HG02884 (cell line): ENCODE data around the gene GKN1.

Source experiments
- ATAC-seq: cut with Tn5 transposase; IDR thresholded peaks from one replicate; pipeline ENCODE4 v1.9.1; 2021; ENCODE audit warnings: mild to moderate bottlenecking, moderate library complexity; ENCODE audit not compliant: unreplicated experiment

The GKN1 gene

DNA sequence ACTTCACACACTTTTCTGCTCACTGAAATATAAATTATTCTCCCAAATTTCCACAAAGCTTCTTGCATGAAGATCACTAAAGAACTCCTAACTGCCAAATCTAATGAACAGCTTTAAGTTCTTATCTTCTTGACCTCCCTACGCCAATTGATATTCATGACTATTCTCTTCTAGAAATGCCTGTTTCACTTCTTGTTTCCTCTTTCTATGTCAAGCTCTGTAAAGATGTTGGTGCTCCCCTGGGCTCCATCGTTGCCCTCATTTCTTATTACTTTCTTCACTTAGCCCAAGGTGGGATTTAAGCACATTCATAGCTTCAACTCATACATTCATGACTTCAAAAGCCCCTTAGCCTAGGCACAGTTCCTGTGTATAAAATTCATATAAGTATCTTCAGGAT lies 29.3 kb downstream of the GKN1 start:
- ATAC-seq, result no peak

DNA sequence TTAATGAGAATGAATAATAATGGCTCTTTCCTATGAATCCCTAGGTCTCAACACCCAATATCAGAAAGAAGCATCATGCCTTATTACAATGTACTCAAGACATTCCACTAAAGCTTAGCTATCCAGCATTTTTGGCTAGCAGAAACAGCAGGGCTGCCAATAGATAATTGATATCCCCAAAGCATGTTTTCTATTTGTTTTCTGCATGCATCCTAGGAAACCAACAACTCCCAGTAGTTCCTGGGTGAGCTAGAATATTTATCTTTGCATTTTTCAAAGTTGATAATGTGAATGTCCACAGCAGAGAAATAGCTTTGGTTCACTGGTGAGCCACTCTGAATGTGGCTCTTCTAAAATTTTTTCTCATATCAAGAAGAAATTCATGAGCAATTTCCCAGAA lies 32.7 kb downstream of the GKN1 start:
- ATAC-seq, result no peak

DNA sequence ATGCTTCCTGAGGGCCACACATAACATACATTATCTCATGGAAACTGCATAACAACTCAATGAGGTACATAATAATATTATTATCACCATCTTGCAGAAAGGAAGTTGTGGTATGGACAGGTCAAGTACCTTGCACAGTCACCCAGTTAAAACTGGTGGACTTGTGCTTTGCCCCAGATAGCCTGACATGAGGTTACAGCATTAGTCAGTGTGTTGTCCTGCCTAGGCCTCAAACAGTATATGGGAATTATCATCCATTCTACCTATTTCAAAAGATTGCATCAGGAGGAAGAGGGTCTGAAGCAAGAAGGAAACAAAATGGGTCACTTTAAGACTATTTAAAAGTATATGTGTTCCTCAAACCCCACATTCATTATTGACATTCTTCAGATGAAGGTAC lies 33.2 kb downstream of the GKN1 start:
- no peak for ATAC-seq

DNA sequence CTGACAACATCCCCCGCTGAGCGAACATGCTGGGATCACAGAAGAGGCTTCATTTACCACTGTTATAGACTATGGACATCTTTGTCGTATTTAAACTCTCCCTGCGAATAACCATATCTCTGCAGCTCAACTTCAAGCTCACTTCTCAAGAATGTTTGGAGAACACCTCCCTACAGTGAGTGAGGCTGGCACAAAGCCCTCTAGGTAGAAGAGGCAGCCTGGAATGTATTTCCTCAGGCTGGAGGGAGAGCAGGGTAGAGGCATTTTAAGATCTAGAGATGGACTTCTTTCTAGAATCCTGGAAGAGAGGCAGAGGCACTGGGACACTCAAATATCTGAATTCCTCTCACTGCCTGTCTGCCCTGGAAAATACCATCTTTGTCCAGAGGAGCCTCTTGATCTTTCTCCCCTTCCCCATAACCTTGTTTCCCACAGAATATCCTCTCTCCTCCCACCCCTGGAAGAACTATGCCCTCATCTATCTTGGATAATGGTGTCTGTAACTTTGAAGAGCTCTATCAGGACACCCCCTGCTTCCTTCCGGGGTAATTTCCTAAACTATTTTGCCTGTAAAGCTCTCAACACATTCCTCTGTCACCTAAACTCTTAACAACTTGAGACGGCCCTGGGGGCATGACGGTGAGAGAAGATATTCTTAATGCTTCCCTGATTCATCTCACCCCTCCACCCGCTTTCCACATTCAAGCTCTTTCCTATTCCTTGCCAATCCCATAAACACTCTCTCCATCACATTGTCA lies 36.2 kb downstream of the GKN1 start:
- no peak for ATAC-seq

DNA sequence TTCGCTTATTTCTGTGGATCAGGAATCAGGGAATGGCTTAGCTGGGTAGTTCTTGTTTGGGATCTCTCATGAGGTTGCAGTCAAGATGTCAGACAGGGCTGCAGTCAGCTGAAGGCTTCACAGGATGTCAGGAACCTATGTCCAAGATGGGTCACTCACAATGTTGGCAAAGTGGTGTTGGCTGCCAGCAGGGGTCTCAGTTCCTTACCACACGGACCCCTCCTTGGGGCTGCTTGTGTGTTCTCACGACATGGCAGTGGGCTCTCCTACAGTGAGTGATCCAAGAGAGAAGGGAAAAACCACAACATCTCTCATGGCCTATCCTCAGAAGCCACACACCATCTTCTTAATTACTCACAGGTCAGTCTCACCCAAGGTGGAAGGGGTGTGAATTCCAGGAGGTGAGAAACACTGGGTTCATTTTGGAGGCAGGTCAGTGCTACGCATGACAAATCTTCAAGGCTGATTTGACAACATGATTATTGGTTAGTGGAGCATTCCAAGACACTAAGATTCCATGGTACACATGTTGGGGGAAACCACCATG lies 37.2 kb downstream of the GKN1 start:
- ATAC-seq, result no peak

DNA sequence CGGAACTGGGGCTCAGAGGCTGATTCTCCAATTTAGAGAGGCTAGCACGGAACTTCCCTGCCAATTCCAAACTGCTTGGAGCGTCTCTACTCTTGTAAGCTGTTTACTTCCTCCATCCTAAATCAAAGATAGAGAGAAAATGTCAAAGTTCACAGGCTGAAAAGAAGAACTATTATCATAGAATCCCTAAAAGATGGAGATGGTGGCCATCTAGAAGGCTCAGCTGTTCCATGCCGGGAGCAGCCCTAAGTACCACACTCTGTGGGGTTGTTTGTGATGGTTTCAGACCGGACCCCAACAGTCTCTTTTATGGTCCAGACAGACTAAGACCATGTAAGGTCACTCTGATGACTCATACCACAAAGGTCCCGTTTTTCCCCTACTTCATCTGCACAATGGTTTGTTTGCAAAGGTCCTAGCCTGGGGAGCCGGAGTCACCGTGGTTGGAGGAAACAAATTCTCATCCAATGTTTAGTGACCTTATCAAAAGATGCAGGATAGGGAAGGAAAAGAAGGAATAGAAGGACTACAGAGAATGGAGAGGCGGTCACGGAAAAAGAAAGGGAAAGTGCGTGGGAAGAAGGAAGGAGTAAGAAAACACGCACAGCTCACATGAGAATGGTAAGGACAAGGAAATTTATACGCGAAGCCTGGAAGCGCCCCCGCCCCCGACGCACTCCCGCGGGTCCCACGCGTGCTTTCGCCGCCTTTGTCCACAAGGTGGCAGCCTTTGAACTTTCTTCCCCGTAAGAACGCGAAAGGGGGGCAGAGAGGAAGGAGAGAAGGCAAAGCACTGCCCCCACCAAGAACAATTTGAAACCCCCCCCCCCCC lies 38.1 kb downstream of the GKN1 start:
- no peak for ATAC-seq

DNA sequence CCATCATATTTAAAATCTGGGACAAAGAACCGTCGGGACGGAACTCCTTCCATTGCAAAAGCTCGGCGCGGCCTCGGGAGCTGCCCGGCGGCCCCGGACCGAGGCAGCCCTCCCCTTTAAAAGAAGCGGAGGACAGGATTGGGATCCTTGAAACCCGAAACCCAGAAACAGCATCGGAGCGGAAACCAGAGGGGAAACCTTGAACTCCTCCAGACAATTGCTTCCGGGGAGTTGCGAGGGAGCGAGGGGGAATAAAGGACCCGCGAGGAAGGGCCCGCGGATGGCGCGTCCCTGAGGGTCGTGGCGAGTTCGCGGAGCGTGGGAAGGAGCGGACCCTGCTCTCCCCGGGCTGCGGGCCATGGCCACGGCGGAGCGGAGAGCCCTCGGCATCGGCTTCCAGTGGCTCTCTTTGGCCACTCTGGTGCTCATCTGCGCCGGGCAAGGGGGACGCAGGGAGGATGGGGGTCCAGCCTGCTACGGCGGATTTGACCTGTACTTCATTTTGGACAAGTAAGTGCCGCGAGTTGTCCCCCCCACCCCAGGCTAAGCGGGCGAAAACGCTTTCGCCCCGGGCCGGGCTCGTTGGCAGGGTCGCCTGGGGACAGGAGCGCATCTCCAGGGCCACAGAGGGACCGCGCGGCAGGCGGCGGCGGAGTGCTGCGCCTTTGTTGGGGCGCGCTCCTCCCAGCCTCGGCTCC lies 38.9 kb downstream of the GKN1 start, which contains the start of gene ANTXR1:
ANTXR1 (plus strand) TSS at position 38 of the 698 bp plus-strand sequence; CDS start at position 359, 321 bp downstream.
- ATAC-seq, result no peak

DNA sequence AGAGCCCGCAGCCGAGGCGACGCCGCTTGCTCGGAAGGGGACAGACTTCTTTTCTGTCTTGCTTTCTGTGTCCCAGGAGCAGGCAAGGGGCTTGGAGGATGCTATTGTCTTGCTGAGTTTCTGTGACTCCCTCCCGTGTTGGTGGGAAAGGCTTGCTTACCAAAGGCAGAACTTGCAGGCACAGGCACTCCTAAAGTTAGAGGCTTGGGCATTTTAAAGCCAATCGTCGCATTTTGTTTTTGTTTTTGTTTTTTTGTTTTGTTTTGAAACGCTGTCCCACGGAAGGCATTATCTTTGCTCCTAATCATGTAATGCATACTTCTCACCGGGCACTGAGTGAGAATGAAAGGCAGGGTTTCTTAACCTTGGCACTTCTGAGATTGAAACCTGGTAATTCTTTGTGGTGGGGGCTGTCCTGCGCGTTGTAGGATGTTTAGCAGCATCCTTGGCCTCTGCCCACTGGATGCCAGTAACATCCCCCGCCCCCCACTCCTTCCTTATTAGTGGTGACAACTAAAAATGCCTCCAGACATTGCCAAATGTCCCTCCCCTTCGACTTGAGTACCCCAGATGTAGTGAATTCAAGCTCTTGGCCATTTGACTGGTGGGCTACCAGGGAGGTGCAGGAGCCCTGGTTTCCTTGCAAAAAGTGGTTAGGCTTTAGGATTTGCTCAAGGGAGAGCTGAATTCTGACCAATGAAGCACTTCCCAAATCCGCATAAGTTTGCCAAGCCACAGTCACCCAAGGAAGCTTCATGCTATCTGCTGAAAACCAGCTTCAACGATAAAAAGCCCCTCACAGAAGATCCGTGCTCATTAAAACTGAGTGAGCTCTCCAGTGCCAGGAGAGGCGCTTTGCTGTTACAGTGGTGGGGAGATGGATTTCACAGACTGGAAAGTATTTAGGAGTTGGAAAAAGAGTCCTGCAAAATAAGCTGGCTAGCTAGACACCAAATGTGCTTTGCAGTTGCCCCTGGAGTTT lies 39.7 kb downstream of the GKN1 start:
- no peak for ATAC-seq

DNA sequence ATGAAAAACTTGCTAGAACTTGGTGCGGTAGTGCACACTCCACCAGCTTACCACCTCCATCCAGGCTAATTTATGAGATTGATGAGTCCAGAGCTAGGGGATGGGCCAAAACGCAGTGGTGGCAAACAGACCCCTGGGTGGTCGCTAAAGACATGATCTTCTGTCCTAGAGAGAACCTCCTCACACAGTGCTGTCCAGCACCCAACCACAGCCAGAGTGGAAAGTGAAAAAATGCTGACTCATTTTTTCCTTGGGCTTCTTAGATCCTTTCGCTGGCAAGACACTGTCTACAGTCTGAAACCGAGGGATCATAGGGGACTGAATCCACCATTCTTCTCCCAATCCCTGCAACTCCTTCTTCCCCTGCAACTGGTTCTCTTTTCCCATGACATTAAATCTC lies 42.6 kb downstream of the GKN1 start:
- no peak for ATAC-seq

DNA sequence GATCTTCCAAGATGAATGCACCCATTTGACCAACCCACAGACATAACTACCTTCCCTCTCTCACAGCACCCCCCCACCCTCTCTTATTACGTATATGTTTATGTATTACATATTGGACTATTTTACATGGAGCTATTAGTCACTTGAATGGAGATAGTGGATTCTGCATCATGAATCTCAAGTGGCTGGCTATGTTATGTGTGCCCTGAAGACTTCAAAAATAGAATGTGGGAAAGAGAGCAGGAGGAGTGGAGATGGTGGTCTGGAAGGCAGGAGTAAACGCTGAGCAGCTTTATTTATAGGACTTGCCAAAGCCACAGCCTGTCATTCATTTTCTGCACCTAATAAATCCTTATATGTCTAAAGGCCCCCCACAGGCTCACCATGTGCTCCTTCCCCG lies 43.4 kb downstream of the GKN1 start:
- ATAC-seq, result no peak

DNA sequence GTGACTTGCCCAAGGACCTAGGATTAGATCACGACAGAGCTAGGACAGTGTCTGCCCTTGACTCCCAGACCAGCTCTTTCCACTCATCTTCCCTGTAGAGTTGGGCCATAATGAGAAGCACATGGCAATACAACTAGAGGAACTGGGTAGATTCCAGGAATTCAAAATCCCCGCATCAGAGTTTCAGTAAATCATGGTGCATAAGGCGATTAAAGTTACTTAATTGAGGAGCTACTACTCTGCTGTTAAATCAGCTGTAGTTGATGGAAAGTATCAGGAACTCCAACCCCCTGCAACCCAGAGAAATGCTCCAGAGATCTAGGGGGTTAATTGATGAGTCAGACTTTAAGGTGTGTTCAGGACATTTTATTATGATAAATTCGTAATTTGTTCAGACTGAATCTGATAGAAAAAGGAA lies 44.3 kb downstream of the GKN1 start:
- ATAC-seq, result no peak

DNA sequence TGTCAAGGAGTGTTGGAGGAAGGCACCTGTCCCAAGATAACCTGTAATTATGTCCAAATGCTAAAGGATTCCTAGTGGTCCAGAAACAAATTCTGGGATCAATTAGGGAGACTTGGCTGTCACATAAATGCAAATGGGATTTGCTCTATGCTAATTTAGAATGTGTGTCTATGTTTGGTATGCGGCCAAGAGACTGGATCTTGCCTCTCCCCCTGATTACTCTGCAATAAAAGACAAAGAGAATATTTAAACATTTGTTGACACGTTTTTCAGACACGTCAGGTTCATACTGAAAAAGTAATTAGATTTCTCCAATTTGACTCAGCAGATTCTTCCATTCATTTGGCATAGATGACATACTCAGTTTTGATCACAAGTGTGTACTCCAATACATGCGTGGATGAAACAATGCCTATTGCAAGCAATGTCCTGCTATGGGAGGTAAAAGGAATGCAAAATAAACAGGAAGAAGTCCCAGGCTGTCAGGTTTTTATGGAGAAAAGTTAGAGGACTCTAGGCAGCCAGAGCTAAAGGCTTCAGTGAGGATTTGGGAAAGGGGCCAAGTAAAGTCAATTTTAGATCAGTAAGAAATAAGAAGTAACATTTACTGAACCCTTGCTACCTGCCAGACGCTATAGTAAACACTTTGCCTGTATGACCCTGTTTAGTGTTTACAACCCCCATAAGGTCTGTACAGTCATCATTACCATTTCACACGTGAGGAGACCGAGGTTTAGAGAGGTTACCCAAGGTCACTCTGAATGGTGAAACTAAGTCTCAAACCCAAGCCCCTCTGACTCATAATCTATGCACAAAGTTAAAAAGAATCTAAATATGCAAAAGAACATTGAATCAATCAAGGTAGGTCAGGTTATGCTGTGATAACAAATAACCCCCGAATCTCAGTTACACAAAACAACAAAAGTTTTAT lies 46.3 kb downstream of the GKN1 start:
- ATAC-seq, result no peak

DNA sequence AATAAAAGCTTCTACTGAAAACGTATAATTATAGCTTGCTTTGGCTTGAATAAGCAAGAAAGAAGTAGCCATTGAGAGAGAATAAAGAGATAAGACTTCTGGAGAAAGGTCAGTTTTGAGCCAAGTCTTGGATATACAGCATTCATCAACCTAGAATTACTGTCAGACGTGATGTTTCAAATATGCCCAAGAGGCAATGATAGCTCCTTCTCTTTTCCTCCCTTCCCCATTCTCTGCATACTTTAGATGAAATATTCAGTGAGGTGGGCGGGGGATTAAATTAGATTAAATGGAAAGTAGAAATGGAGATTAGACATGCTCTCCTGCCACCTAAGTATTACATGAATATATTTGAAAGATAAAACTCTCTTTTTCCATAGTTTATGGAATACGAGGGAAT lies 47.3 kb downstream of the GKN1 start:
- ATAC-seq, result no peak

DNA sequence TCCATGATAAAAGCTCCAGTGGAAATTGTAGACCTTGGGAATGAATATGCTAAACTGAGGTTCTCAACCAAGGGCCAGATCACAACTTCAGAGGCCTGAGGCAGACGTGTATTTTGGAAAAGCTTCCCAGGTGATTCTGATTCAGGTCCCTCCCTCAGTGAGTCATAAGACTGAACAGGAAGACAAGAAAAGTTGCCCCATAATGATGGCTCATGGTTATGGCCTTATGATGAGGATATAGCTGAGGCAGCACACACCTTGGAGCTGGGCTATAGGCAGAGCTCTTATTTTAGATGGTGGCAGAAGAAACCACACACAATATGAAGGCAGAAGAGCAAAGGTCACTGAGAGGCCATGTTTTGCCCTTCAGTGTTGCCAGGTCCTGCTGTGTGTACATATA lies 48.1 kb downstream of the GKN1 start:
- no peak for ATAC-seq

DNA sequence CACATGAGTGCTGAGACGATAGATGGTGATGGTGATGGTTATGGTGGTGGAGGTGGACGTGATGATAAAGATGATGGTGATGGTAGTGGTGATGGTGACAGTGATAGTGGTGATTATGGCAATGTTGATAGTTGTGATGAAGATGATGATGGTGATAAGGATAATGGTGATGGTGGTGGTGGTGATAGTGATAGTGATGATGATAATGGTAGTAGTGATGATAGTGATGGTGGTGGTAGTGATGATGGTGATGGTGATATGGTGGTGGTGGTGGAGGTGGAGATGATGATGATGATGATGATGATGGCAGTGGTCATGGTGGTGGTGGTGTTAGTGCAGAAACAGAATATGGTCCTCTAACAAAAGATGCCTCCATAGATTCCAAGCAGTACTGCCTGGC lies 48.8 kb downstream of the GKN1 start:
- ATAC-seq, result no peak

DNA sequence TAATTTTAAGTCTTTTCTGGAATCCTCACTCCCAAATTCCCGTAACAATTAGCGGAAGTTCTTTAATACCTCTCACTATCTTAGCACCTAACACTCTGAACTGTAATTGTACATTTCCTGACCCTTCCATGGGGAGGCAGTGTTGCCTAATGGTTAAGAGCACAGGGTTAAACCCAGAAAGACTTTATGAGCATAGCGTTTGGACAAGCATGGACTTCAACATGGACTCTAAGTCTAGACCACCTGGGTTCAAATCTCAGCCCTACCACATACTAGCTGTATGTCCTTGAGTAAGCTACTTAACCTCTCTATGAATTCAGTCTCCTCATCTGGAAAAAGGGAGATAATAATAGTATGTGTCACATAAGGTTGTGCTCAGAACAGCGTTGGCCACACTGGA lies 51.6 kb downstream of the GKN1 start:
- no peak for ATAC-seq

DNA sequence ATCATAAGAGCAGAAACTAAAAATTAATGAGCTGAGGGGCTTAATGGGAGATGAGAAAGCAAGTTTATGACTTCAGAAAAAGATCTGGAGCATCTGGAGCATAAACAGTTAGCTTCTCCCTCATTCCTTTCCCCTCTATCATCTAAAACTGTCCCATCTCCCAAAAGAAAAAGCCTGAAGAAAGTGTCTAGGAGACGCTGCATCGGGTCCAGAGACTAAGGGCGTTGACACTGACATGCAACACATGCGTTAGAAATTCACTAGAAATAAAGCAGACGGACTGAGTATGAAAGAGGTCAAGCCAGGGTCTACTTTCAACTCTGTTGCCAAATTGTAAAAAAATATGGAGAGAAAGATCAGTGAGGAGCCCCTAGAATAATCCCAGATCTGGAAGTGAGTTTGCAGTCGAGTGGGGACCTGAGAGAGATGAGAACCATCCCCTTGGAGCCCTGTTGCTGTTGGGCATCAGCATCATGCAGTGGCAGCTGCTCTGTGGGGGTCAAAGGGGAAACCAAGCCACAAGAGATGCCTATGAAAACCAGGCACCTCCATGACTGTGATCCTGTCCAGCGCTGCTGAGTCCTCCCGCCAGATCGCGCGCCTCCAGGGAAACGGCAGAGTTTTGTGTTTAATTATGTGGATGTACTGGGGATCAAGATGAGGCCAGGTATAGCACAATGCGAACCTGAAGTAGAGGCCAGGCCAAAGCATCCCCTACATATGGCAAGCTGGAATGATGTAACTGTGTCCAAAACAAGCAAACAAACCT lies 52.4 kb downstream of the GKN1 start:
- ATAC-seq, result no peak
